Activated CD4-positive, alpha-beta T cell treated with anti-CD3 and anti-CD28 coated beads, Interleukin-2, amount 10 ng/mL, durations not matched to agents 24 days and 14 days (primary cell): ENCODE data around the gene CLN5. TPM values are rescaled to one million over a fixed set of nuclear protein-coding genes. Genes with fewer than 3 reads are reported as not detected.

Experiments used
- DNase-seq: peaks from one replicate; pipeline ENCODE4 v3.0.0; 2022
- H3K27ac Mint-ChIP-seq: one replicate; pipeline ENCODE4 v1.8.0; 2022; ENCODE audit warnings: mild to moderate bottlenecking, mixed read lengths
- H3K27me3 Mint-ChIP-seq: one replicate; pipeline ENCODE4 v1.8.0; 2022; ENCODE audit warnings: mixed read lengths
- H3K36me3 Mint-ChIP-seq: one replicate; pipeline ENCODE4 v1.8.0; 2022; ENCODE audit warnings: low read depth, mild to moderate bottlenecking, mixed read lengths
- H3K4me1 Mint-ChIP-seq: one replicate; pipeline ENCODE4 v1.8.0; 2021; ENCODE audit warnings: mixed read lengths
- H3K4me3 Mint-ChIP-seq: one replicate; pipeline ENCODE4 v1.8.0; 2022; ENCODE audit warnings: mild to moderate bottlenecking, moderate library complexity, mixed read lengths
- H3K9me3 Mint-ChIP-seq: one replicate; pipeline ENCODE4 v1.8.0; 2021; ENCODE audit warnings: mixed read lengths
- intact Hi-C: fragments of 100-400 bp; cut with micrococcal nuclease; formaldehyde crosslinking; loops from one replicate; pipeline ENCODE4 v1.15.1; 2023
- total RNA-seq: library from RNA; stranded (reverse); gene quantifications from 2 replicates; pipeline ENCODE4 v1.2.3, GENCODE V29; 2022

The CLN5 gene
- total RNA-seq, 1 donor from 2014 or later: 15.6 TPM

DNA sequence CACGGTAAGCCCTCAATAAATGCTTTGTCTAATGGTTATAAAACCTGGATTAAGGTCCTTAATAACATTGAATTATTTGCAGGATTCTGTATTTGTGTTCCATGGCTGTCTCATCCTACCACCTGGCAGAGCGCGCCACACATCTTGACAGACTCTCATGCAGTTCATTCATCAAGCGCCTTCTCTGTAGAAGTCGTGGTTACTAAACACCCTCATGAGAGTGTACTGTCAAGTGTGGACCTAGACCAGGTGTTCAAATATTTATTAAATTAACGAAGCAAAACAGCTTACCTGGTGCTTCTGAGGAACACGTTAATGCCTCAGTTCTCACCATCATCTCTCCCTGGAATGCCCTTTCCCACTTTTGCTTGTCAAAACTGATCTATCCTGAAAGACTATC is 48.2 kb downstream of the CLN5 start:
- Mint-ChIP-seq H3K4me3 (no peak overlapping the region), H3K36me3 (peaks cover 7% of the 10 kb centered on the region), H3K4me1 (peaks cover 6% of the 10 kb centered on the region), H3K27me3 (no peaks in the 10 kb centered on the region), H3K27ac (no peak overlapping the region), H3K9me3 (peaks cover 6% of the 10 kb centered on the region)
- no peak for DNase-seq
- intact Hi-C loops: no loop called here

- peaks cover 11% of the 10 kb centered on the region for H3K36me3 Mint-ChIP-seq
- peaks cover 6% of the 10 kb centered on the region for H3K4me1 Mint-ChIP-seq
- H3K4me3 Mint-ChIP-seq: no peak overlapping the region
- no peak overlapping the region for H3K27ac Mint-ChIP-seq
- H3K9me3 Mint-ChIP-seq: peaks cover 6% of the 10 kb centered on the region
- intact Hi-C loops: no loop called here
- no peaks in the 10 kb centered on the region for H3K27me3 Mint-ChIP-seq
- DNase-seq: no peak
Measured at GRCh38 chr13:77040835-77041234, 49.0 kb downstream of the CLN5 start.

- Mint-ChIP-seq H3K4me1 (peaks cover 11% of the 10 kb centered on the region), H3K4me3 (no peak overlapping the region), H3K27me3 (no peaks in the 10 kb centered on the region), H3K27ac (no peak overlapping the region), H3K9me3 (no peaks in the 10 kb centered on the region), H3K36me3 (peaks cover 23% of the 10 kb centered on the region)
- intact Hi-C loops: no loop called here
- no peak for DNase-seq
Measured at GRCh38 chr13:77042566-77043177, 50.8 kb downstream of the CLN5 start.

- Mint-ChIP-seq H3K4me3 (no peak overlapping the region), H3K27ac (no peak overlapping the region), H3K4me1 (peaks cover 7% of the 10 kb centered on the region), H3K9me3 (no peaks in the 10 kb centered on the region), H3K27me3 (no peaks in the 10 kb centered on the region), H3K36me3 (peaks cover 55% of the 10 kb centered on the region)
- no peak for DNase-seq
- intact Hi-C loops: no loop called here
Measured at GRCh38 chr13:77047649-77048343, 55.9 kb downstream of the CLN5 start.

GRCh38 chr13:77048681-77049080 is 56.8 kb downstream of the CLN5 start:
- Mint-ChIP-seq H3K9me3 (no peaks in the 10 kb centered on the region), H3K27me3 (no peaks in the 10 kb centered on the region), H3K4me3 (no peak overlapping the region), H3K27ac (peak overlapping the region; percentile 63), H3K36me3 (peaks cover 52% of the 10 kb centered on the region), H3K4me1 (peaks cover 4% of the 10 kb centered on the region)
- intact Hi-C loops: no loop called here
- no peak for DNase-seq

DNA sequence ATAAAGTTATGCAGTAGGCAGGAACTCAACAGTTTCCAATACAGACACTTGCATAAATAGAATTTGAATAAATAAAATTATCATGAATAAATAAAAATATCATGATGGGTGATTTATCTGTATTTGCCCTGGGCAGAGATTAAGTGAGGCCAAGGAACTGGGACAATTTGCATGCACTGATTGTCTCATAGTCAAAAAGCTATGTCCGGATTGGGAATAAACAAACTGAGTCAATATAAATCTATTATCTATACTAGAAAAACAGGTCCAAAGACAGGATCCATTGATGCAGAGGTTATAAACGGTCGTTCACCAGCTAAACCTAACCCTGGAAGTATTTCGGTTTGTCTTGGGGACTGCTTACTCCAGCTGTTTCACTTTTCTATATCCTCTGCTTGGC is 61.3 kb downstream of the CLN5 start:
- Mint-ChIP-seq H3K36me3 (peaks cover 61% of the 10 kb centered on the region), H3K4me3 (no peak overlapping the region), H3K27ac (no peak overlapping the region), H3K9me3 (no peaks in the 10 kb centered on the region), H3K4me1 (no peaks in the 10 kb centered on the region), H3K27me3 (no peaks in the 10 kb centered on the region)
- no peak for DNase-seq
- intact Hi-C loops: no loop called here

Other genes with a start within 250 kb of the CLN5 start
- 11.8 and 12.9 TPM in 2 replicates for gene KCTD12, start 105.7 kb upstream of the CLN5 start, total RNA-seq
- not detected in 2 replicates for gene ACOD1, start 43.6 kb upstream of the CLN5 start, total RNA-seq
- 36.0 and 41.6 TPM in 2 replicates for gene FBXL3, start 35.1 kb downstream of the CLN5 start, total RNA-seq